Fibroblast of lung (primary cell): Measurements from ENCODE around the gene SEC61A1.

Experiments used
- EZH2 ChIP-seq: IDR thresholded peaks from 2 replicates; pipeline ENCODE4 v1.5.1; 2012; ENCODE audit warnings: low read length, control low read depth, mild to moderate bottlenecking; ENCODE audit errors: missing control alignments
- TF ChIP-seq, protein P1 (sequence below), 2 donors: IDR thresholded peaks in 1 of 2; conservative IDR thresholded peaks in 1 of 2; 1 replicate in 1 of 2; 2 replicates in 1 of 2; pipeline ENCODE4 v1.5.1; 2011 to 2012; ENCODE audit warnings: low read length in 2 of 2, control low read depth in 1 of 2, inconsistent platforms in 1 of 2, low read depth in 1 of 2, mild to moderate bottlenecking in 1 of 2

DNA sequence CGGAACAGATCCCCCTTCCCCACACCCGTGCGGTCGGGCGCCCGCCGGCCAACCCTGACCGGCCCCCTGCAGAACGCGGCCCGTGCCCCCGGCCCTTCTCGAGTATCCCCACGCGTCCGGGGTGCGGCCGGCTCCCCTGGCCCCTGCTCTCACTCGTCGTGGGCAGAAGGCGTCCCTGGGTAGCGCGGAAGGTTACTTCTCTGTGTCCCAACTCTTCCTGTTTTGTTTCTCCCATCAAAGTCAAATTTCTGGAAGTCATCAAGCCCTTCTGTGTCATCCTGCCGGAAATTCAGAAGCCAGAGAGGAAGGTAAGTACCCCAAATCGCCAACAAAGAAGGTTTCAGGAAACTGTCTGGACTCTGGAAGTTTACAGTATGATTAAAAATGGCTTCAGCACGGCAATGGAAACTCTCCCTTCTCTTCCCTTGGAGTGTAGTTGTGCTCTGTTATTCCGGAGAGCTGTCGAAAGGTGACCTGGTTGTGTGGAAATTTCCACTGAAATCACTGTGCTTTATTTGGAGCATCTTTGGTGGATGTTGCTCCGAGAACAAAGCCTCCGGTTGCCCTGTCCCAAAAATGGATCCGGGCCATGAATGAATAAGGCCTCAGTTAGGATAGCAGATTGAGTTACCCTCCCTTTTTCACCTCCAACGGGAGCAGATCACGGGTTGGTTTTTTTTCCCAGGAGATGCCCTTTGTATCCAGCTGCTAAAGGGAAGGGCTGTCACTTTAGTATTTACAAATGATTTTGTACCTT, 536 bp downstream of the SEC61A1 start:
- TF ChIP-seq, protein P1, sequence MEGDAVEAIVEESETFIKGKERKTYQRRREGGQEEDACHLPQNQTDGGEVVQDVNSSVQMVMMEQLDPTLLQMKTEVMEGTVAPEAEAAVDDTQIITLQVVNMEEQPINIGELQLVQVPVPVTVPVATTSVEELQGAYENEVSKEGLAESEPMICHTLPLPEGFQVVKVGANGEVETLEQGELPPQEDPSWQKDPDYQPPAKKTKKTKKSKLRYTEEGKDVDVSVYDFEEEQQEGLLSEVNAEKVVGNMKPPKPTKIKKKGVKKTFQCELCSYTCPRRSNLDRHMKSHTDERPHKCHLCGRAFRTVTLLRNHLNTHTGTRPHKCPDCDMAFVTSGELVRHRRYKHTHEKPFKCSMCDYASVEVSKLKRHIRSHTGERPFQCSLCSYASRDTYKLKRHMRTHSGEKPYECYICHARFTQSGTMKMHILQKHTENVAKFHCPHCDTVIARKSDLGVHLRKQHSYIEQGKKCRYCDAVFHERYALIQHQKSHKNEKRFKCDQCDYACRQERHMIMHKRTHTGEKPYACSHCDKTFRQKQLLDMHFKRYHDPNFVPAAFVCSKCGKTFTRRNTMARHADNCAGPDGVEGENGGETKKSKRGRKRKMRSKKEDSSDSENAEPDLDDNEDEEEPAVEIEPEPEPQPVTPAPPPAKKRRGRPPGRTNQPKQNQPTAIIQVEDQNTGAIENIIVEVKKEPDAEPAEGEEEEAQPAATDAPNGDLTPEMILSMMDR (conservative IDR thresholded peaks at IDR 0.05 in 1 of 2, IDR thresholded peaks at IDR 0.05 in 1 of 2; ENCODE audit: low read depth in 1 of 2, low read length in 2 of 2): no peak
- TF ChIP-seq EZH2: no peak
